Measurements from ENCODE around the gene MS4A8. TPM values are rescaled to one million over a fixed set of nuclear protein-coding genes. Genes with fewer than 3 reads are reported as not detected.

The MS4A8 gene
- total and polyA plus RNA-seq, 10 of the 15 experiments (the other 5 are each of a cell fraction or from before 2014, with no cell fraction given): 0.04 TPM; not detected in 9

- TF ChIP-seq ZBTB40 (IDR thresholded peaks at IDR 0.05; ENCODE audit: borderline replicate concordance): no peak
- TF ChIP-seq POU2F2 (IDR thresholded peaks at IDR 0.05; ENCODE audit: borderline replicate concordance, low read depth, low read length): peak; percentile 80; the same call in 1 of the 3 replicates
- TF ChIP-seq ATF2 (IDR thresholded peaks at IDR 0.05; ENCODE audit: low read length): no peak
- no peak for TF ChIP-seq IRF4 (IDR thresholded peaks at IDR 0.05; ENCODE audit: low read depth, low read length)
- no peak for TF ChIP-seq RAD21 (IDR thresholded peaks at IDR 0.05; ENCODE audit: insufficient read depth, low read depth, low read length)
- TF ChIP-seq FOXK2 (IDR thresholded peaks at IDR 0.05): no peak
- no peak for TF ChIP-seq ASH2L (IDR thresholded peaks at IDR 0.05; ENCODE audit: borderline replicate concordance, low read depth)
- no peak for TF ChIP-seq EZH2 (IDR thresholded peaks at IDR 0.05; ENCODE audit: borderline replicate concordance, control insufficient read depth, low read depth, low read length)
- TF ChIP-seq SUPT20H (IDR thresholded peaks at IDR 0.05; ENCODE audit: borderline replicate concordance, control insufficient read depth, low read depth, low read length): no peak
- no peak for TF ChIP-seq E4F1 (IDR thresholded peaks at IDR 0.05; ENCODE audit: borderline replicate concordance, partially characterized antibody)
- 0 out of 2 replicates have a peak, but pooled peaks have one; percentile 0 for TF ChIP-seq CBFB (IDR thresholded peaks at IDR 0.05; ENCODE audit: low read depth)
- peak in 1 of 2 experiments; percentile 29; a peak in 1 of 4 replicates for TF ChIP-seq IKZF2 (IDR thresholded peaks at IDR 0.05)
Observed at GRCh38 chr11:60765355-60765754, 65.9 kb downstream of the MS4A8 start (continued).

Other genes with a start within 250 kb of the MS4A8 start
Only the 7 nearest of the 12 such genes appear.
- not detected in 2 replicates for gene MS4A13, start 184.2 kb upstream of the MS4A8 start, total RNA-seq (2014; rRNA removed)
- gene MS4A13, start 184.2 kb upstream of the MS4A8 start, total RNA-seq (2014; rRNA removed; fragmentation: Illumina TruSeq; extraction: Trizol): not detected in 2 replicates
- gene MS4A13, start 184.2 kb upstream of the MS4A8 start, total RNA-seq (2021): not detected in 2 replicates
- not detected in 2 replicates for gene MS4A13, start 184.2 kb upstream of the MS4A8 start, polyA plus RNA-seq (2011; rRNA removed)
- gene MS4A13, start 184.2 kb upstream of the MS4A8 start, polyA plus RNA-seq (2014; fragmentation: Illumina TruSeq; extraction: Trizol): not detected in 2 replicates
- not detected for gene MS4A13, start 184.2 kb upstream of the MS4A8 start, polyA plus RNA-seq (2014; fragmentation: Nextera tagmentation; extraction: Ambion mirVana)
- not detected in 2 replicates for gene MS4A13, start 184.2 kb upstream of the MS4A8 start, polyA plus RNA-seq (2014; rRNA removed)
- gene MS4A13, start 184.2 kb upstream of the MS4A8 start, polyA plus RNA-seq (2016; fragmentation: Nextera tagmentation; extraction: Ambion mirVana): not detected
- not detected in 2 replicates for gene MS4A18, start 25.1 kb downstream of the MS4A8 start, total RNA-seq (2014; rRNA removed)
- not detected in 2 replicates for gene MS4A18, start 25.1 kb downstream of the MS4A8 start, total RNA-seq (2014; rRNA removed; fragmentation: Illumina TruSeq; extraction: Trizol)
- not detected in 2 replicates for gene MS4A18, start 25.1 kb downstream of the MS4A8 start, total RNA-seq (2021)
- gene MS4A18, start 25.1 kb downstream of the MS4A8 start, polyA plus RNA-seq (2011; rRNA removed): not detected in 2 replicates
- gene MS4A18, start 25.1 kb downstream of the MS4A8 start, polyA plus RNA-seq (2014; fragmentation: Illumina TruSeq; extraction: Trizol): not detected in 2 replicates
- not detected for gene MS4A18, start 25.1 kb downstream of the MS4A8 start, polyA plus RNA-seq (2014; fragmentation: Nextera tagmentation; extraction: Ambion mirVana)
- gene MS4A18, start 25.1 kb downstream of the MS4A8 start, polyA plus RNA-seq (2014; rRNA removed): not detected in 2 replicates
- not detected for gene MS4A18, start 25.1 kb downstream of the MS4A8 start, polyA plus RNA-seq (2016; fragmentation: Nextera tagmentation; extraction: Ambion mirVana)
- 0.27 and 0.62 TPM in 2 replicates for gene MS4A15, start 57.3 kb downstream of the MS4A8 start, total RNA-seq (2014; rRNA removed)
- gene MS4A15, start 57.3 kb downstream of the MS4A8 start, total RNA-seq (2014; rRNA removed; fragmentation: Illumina TruSeq; extraction: Trizol): 0.18 and 0.45 TPM in 2 replicates
- 0.46 and 0.56 TPM in 2 replicates for gene MS4A15, start 57.3 kb downstream of the MS4A8 start, total RNA-seq (2021)
- 0.22 and 0.35 TPM in 2 replicates for gene MS4A15, start 57.3 kb downstream of the MS4A8 start, polyA plus RNA-seq (2011; rRNA removed)
- gene MS4A15, start 57.3 kb downstream of the MS4A8 start, polyA plus RNA-seq (2014; fragmentation: Illumina TruSeq; extraction: Trizol): 0.71 TPM in 1 of 2 replicates, not detected in the other
- under 1 TPM; 0.05 to 0.08 TPM for gene MS4A15, start 57.3 kb downstream of the MS4A8 start, polyA plus RNA-seq (2014; fragmentation: Nextera tagmentation; extraction: Ambion mirVana)
- gene MS4A15, start 57.3 kb downstream of the MS4A8 start, polyA plus RNA-seq (2014; rRNA removed): 0.22 and 0.55 TPM in 2 replicates
- under 1 TPM; 0.62 to 0.84 TPM for gene MS4A15, start 57.3 kb downstream of the MS4A8 start, polyA plus RNA-seq (2016; fragmentation: Nextera tagmentation; extraction: Ambion mirVana)
- gene MS4A10, start 85.7 kb downstream of the MS4A8 start, total RNA-seq (2014; rRNA removed): not detected in 2 replicates
- gene MS4A10, start 85.7 kb downstream of the MS4A8 start, total RNA-seq (2014; rRNA removed; fragmentation: Illumina TruSeq; extraction: Trizol): not detected in 2 replicates
- not detected in 2 replicates for gene MS4A10, start 85.7 kb downstream of the MS4A8 start, total RNA-seq (2021)
- not detected in 2 replicates for gene MS4A10, start 85.7 kb downstream of the MS4A8 start, polyA plus RNA-seq (2011; rRNA removed)
- not detected in 2 replicates for gene MS4A10, start 85.7 kb downstream of the MS4A8 start, polyA plus RNA-seq (2014; fragmentation: Illumina TruSeq; extraction: Trizol)
- gene MS4A10, start 85.7 kb downstream of the MS4A8 start, polyA plus RNA-seq (2014; fragmentation: Nextera tagmentation; extraction: Ambion mirVana): not detected
- not detected in 2 replicates for gene MS4A10, start 85.7 kb downstream of the MS4A8 start, polyA plus RNA-seq (2014; rRNA removed)
- gene MS4A10, start 85.7 kb downstream of the MS4A8 start, polyA plus RNA-seq (2016; fragmentation: Nextera tagmentation; extraction: Ambion mirVana): not detected
- gene CCDC86, start 142.5 kb downstream of the MS4A8 start, total RNA-seq (2014; rRNA removed): 26.5 and 39.7 TPM in 2 replicates
- gene CCDC86, start 142.5 kb downstream of the MS4A8 start, total RNA-seq (2014; rRNA removed; fragmentation: Illumina TruSeq; extraction: Trizol): 6.6 and 7.2 TPM in 2 replicates
- 51.1 and 58.2 TPM in 2 replicates for gene CCDC86, start 142.5 kb downstream of the MS4A8 start, total RNA-seq (2021)
- gene CCDC86, start 142.5 kb downstream of the MS4A8 start, polyA plus RNA-seq (2011; rRNA removed): 7.7 and 22.3 TPM in 2 replicates
- gene CCDC86, start 142.5 kb downstream of the MS4A8 start, polyA plus RNA-seq (2014; fragmentation: Illumina TruSeq; extraction: Trizol): 24.7 and 37.7 TPM in 2 replicates
- gene CCDC86, start 142.5 kb downstream of the MS4A8 start, polyA plus RNA-seq (2014; fragmentation: Nextera tagmentation; extraction: Ambion mirVana): 1 to 10 TPM; 2.0 to 4.4 TPM
- gene CCDC86, start 142.5 kb downstream of the MS4A8 start, polyA plus RNA-seq (2014; rRNA removed): 44.4 and 49.6 TPM in 2 replicates
- gene CCDC86, start 142.5 kb downstream of the MS4A8 start, polyA plus RNA-seq (2016; fragmentation: Nextera tagmentation; extraction: Ambion mirVana): 10 to 100 TPM; 78.6 to 87.2 TPM
- gene PTGDR2, start 156.3 kb downstream of the MS4A8 start, total RNA-seq (2014; rRNA removed): not detected in 2 replicates
- not detected in 2 replicates for gene PTGDR2, start 156.3 kb downstream of the MS4A8 start, total RNA-seq (2014; rRNA removed; fragmentation: Illumina TruSeq; extraction: Trizol)
- gene PTGDR2, start 156.3 kb downstream of the MS4A8 start, total RNA-seq (2021): 0.13 TPM in 1 of 2 replicates, not detected in the other
- gene PTGDR2, start 156.3 kb downstream of the MS4A8 start, polyA plus RNA-seq (2011; rRNA removed): not detected in 2 replicates
- 0.01 TPM in 1 of 2 replicates, not detected in the other for gene PTGDR2, start 156.3 kb downstream of the MS4A8 start, polyA plus RNA-seq (2014; fragmentation: Illumina TruSeq; extraction: Trizol)
- gene PTGDR2, start 156.3 kb downstream of the MS4A8 start, polyA plus RNA-seq (2014; fragmentation: Nextera tagmentation; extraction: Ambion mirVana): not detected
- 0.03 TPM in 1 of 2 replicates, not detected in the other for gene PTGDR2, start 156.3 kb downstream of the MS4A8 start, polyA plus RNA-seq (2014; rRNA removed)
- under 1 TPM; 0.17 to 0.28 TPM for gene PTGDR2, start 156.3 kb downstream of the MS4A8 start, polyA plus RNA-seq (2016; fragmentation: Nextera tagmentation; extraction: Ambion mirVana)
- not detected in 2 replicates for gene ZP1, start 167.9 kb downstream of the MS4A8 start, total RNA-seq (2014; rRNA removed)
- gene ZP1, start 167.9 kb downstream of the MS4A8 start, total RNA-seq (2014; rRNA removed; fragmentation: Illumina TruSeq; extraction: Trizol): not detected in 2 replicates
- not detected in 2 replicates for gene ZP1, start 167.9 kb downstream of the MS4A8 start, total RNA-seq (2021)
- gene ZP1, start 167.9 kb downstream of the MS4A8 start, polyA plus RNA-seq (2011; rRNA removed): not detected in 2 replicates
- gene ZP1, start 167.9 kb downstream of the MS4A8 start, polyA plus RNA-seq (2014; fragmentation: Illumina TruSeq; extraction: Trizol): not detected in 2 replicates
- gene ZP1, start 167.9 kb downstream of the MS4A8 start, polyA plus RNA-seq (2014; fragmentation: Nextera tagmentation; extraction: Ambion mirVana): not detected
- not detected in 2 replicates for gene ZP1, start 167.9 kb downstream of the MS4A8 start, polyA plus RNA-seq (2014; rRNA removed)
- not detected for gene ZP1, start 167.9 kb downstream of the MS4A8 start, polyA plus RNA-seq (2016; fragmentation: Nextera tagmentation; extraction: Ambion mirVana)

All from GM12878 (cell line).